ENCODE measurements around the gene TMCO4. TPM values are rescaled to one million over a fixed set of nuclear protein-coding genes. Genes with fewer than 3 reads are reported as not detected.

The TMCO4 gene
- total RNA-seq, 1 donor from 2014 or later = 4.1 TPM

DNA sequence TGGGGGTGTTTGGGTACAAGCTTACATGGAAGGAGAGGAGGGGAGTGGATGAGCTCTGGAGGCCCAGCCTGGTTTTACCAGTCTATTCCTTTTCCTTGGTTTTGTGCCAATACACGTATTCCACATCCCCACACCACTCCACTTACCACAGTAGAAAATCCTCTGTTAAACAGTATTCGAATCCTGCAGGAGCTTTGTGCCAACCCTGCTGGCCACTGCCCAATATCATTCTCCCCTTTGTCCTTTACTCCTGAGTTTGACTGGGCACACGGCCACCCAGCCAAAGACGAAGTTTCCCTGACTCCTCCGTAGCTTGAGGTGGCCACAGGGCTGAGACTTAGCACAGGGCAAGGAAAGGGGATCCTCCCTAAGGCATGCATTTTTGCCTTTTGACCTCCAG is 61.6 kb downstream of the TMCO4 start:
- Mint-ChIP-seq H3K9me3 (ENCODE audit: unreplicated experiment) (no peaks in the 10 kb centered on the region), H3K36me3 (ENCODE audit: low read depth, unreplicated experiment) (peaks cover 3% of the 10 kb centered on the region), H3K4me1 (ENCODE audit: unreplicated experiment) (no peaks in the 10 kb centered on the region), H3K4me3 (ENCODE audit: unreplicated experiment) (no peak overlapping the region), H3K27ac (ENCODE audit: unreplicated experiment) (no peak overlapping the region), H3K27me3 (ENCODE audit: unreplicated experiment) (peaks cover 1% of the 10 kb centered on the region)
- DNase-seq (ENCODE audit: low spot score) = no peak
- TF ChIP-seq, protein P1, sequence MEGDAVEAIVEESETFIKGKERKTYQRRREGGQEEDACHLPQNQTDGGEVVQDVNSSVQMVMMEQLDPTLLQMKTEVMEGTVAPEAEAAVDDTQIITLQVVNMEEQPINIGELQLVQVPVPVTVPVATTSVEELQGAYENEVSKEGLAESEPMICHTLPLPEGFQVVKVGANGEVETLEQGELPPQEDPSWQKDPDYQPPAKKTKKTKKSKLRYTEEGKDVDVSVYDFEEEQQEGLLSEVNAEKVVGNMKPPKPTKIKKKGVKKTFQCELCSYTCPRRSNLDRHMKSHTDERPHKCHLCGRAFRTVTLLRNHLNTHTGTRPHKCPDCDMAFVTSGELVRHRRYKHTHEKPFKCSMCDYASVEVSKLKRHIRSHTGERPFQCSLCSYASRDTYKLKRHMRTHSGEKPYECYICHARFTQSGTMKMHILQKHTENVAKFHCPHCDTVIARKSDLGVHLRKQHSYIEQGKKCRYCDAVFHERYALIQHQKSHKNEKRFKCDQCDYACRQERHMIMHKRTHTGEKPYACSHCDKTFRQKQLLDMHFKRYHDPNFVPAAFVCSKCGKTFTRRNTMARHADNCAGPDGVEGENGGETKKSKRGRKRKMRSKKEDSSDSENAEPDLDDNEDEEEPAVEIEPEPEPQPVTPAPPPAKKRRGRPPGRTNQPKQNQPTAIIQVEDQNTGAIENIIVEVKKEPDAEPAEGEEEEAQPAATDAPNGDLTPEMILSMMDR (IDR thresholded peaks at IDR 0.05; ENCODE audit: unreplicated experiment) = no peak

DNA sequence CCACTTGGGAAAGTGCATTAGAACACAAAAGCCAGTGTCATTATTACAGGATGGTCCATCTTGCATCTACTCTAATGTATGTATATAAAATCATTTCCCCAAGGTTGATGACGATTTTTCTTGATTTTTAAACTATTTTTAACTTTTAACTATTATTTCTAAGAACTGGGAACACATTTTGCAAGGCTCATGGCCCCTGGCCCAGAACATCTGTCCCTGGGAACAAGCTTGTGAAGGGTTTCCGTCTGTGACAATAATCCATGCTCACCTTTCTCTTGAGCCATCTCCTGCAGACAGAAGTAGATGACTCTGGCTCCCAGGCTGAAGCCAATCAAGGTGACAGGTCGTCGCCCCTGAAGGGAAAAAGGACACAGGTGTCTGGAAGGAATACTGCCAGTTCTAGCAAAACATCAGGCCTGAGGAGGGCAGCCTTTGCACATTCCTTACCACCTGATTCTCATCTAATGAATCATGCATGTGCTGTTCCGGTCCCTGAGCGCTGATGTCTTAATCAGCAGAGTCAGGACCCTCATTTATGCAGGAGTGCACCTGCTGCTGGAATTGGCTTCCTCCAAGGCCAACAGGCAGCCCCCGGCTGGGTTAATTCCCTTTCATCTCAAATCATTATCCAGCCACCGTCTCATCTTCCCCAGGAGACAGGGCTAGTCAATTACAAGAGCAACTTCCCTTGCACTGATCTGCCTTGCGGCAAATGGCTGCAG is 62.5 kb downstream of the TMCO4 start:
- no peak for DNase-seq (ENCODE audit: low spot score)
- Mint-ChIP-seq H3K4me3 (ENCODE audit: unreplicated experiment) (no peak overlapping the region), H3K27ac (ENCODE audit: unreplicated experiment) (no peak overlapping the region), H3K4me1 (ENCODE audit: unreplicated experiment) (no peaks in the 10 kb centered on the region), H3K36me3 (ENCODE audit: low read depth, unreplicated experiment) (peaks cover 3% of the 10 kb centered on the region), H3K9me3 (ENCODE audit: unreplicated experiment) (no peaks in the 10 kb centered on the region), H3K27me3 (ENCODE audit: unreplicated experiment) (peaks cover 1% of the 10 kb centered on the region)
- TF ChIP-seq, protein P1 (IDR thresholded peaks at IDR 0.05; ENCODE audit: unreplicated experiment) = no peak

DNA sequence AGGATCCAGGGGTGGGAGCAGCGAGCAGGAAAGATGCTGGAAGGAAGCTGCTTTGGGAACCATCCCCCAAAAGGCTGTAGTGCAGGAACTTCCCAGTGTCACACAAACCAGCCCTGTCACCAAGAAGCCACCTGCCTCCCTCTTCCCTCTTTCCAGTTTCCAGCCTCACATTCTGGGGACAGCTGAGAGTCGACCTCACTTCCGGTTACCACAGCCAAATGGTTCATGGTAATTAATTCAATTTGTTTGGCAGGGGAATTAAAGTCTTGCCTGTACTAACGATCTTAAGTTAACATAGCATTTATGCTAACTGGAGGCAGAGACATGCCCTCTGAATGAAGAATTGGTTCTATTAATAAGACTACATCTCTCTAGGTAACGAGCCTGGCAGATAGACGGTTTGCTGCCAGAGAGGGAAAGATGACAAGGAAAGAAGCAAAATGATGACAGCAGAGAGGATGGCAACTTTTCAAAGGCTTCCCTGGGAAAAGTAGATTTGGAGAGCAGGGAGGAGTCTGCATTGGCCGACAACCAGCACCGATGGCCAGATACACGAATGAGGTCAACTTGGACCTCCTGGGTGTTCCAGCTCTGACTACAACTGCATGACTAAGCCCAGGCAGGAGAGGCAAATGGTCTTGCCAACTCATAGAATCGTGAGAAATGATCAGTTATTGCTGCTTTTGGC is 64.1 kb downstream of the TMCO4 start:
- H3K36me3 Mint-ChIP-seq (ENCODE audit: low read depth, unreplicated experiment) = peaks cover 3% of the 10 kb centered on the region
- H3K9me3 Mint-ChIP-seq (ENCODE audit: unreplicated experiment) = no peaks in the 10 kb centered on the region
- TF ChIP-seq, protein P1 (IDR thresholded peaks at IDR 0.05; ENCODE audit: unreplicated experiment) = no peak
- no peak for DNase-seq (ENCODE audit: low spot score)
- no peaks in the 10 kb centered on the region for H3K4me1 Mint-ChIP-seq (ENCODE audit: unreplicated experiment)
- H3K4me3 Mint-ChIP-seq (ENCODE audit: unreplicated experiment) = no peak overlapping the region
- H3K27me3 Mint-ChIP-seq (ENCODE audit: unreplicated experiment) = peaks cover 4% of the 10 kb centered on the region
- H3K27ac Mint-ChIP-seq (ENCODE audit: unreplicated experiment) = no peak overlapping the region

DNA sequence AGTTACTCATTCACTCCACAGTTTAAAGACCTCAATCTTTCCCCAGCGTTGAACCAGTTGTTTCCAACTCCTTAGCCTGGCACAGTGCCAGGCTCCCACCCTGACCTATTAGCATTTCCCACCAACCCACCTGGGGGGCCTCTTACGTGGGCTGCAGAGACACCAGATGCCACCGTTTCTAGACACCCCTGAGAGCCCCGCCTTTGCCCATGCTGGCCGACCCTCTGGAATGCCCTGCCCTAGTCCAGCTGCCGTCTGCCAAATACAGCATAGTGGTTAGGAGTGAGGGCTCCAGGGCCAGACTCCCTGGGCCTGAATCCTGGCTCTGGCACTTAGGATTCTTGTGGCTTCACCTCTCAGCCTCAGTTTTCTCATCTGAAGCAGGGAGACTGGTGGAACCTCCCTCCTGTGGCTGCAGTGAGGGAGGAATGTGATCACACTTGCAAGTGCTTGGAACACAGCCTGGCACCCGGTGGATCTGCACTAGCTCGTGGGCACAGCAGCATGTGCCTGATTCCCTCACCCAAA is 65.2 kb downstream of the TMCO4 start:
- Mint-ChIP-seq H3K27me3 (ENCODE audit: unreplicated experiment) (peaks cover 6% of the 10 kb centered on the region), H3K4me1 (ENCODE audit: unreplicated experiment) (no peaks in the 10 kb centered on the region), H3K27ac (ENCODE audit: unreplicated experiment) (no peak overlapping the region), H3K4me3 (ENCODE audit: unreplicated experiment) (no peak overlapping the region), H3K36me3 (ENCODE audit: low read depth, unreplicated experiment) (peaks cover 3% of the 10 kb centered on the region), H3K9me3 (ENCODE audit: unreplicated experiment) (no peaks in the 10 kb centered on the region)
- no peak for DNase-seq (ENCODE audit: low spot score)
- TF ChIP-seq, protein P1 (IDR thresholded peaks at IDR 0.05; ENCODE audit: unreplicated experiment) = no peak

DNA sequence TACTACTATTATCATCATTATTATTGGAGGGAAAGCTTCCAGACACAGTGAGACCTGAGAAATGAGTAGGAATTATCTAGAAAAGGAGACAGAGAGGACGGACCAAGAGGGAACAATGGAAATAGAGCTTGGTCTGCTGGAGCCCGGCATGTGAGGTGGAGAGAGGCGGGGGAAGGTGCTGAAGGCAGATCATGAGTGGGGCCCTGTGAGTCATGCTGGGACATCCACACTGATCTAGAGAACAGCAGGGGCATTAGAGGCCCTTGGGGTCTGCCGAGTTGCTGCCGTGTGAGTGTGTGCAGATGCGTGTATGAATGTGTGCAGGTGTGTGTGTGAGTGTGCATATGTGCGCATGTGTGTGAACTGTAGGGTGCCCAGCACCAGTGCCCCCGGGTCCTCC is 65.7 kb downstream of the TMCO4 start:
- Mint-ChIP-seq H3K27me3 (ENCODE audit: unreplicated experiment) (peaks cover 6% of the 10 kb centered on the region), H3K27ac (ENCODE audit: unreplicated experiment) (no peak overlapping the region), H3K4me3 (ENCODE audit: unreplicated experiment) (no peak overlapping the region), H3K36me3 (ENCODE audit: low read depth, unreplicated experiment) (peaks cover 3% of the 10 kb centered on the region), H3K4me1 (ENCODE audit: unreplicated experiment) (no peaks in the 10 kb centered on the region), H3K9me3 (ENCODE audit: unreplicated experiment) (no peaks in the 10 kb centered on the region)
- TF ChIP-seq, protein P1 (IDR thresholded peaks at IDR 0.05; ENCODE audit: unreplicated experiment) = no peak
- no peak for DNase-seq (ENCODE audit: low spot score)

Data from endothelial cell (in vitro differentiated cells).